ENCODE measurements around the gene SLC22A2. TPM values are rescaled to one million over a fixed set of nuclear protein-coding genes. Genes with fewer than 3 reads are reported as not detected.
A peak's percentile ranks its signal among the peaks of the same experiment; 100 is the strongest.
"Not testable (repeated sequence)": the region's sequence is repeated elsewhere in the genome, so short reads cannot be mapped to it uniquely, and the experiment has no call there.

The SLC22A2 gene
- polyA plus RNA-seq (ENCODE audit: insufficient read length in 10 of 10) = under 1 TPM in 4 of 10 donors, not detected in 6; 0.10 to 0.28 (median 0.17) TPM
- long read RNA-seq, donor 1 = 0 reads
- long read RNA-seq, donor 2 = 0 reads
- long read RNA-seq, donor 3 = 0 reads
- long read RNA-seq, donor 4 = 0 reads
- long read RNA-seq, donor 5 = 0 reads
- long read RNA-seq, donor 6 = 0 reads
- long read RNA-seq, donor 7 = 0 reads
- long read RNA-seq, donor 8 = 0 reads
- long read RNA-seq, donor 9 = 0 reads

DNA sequence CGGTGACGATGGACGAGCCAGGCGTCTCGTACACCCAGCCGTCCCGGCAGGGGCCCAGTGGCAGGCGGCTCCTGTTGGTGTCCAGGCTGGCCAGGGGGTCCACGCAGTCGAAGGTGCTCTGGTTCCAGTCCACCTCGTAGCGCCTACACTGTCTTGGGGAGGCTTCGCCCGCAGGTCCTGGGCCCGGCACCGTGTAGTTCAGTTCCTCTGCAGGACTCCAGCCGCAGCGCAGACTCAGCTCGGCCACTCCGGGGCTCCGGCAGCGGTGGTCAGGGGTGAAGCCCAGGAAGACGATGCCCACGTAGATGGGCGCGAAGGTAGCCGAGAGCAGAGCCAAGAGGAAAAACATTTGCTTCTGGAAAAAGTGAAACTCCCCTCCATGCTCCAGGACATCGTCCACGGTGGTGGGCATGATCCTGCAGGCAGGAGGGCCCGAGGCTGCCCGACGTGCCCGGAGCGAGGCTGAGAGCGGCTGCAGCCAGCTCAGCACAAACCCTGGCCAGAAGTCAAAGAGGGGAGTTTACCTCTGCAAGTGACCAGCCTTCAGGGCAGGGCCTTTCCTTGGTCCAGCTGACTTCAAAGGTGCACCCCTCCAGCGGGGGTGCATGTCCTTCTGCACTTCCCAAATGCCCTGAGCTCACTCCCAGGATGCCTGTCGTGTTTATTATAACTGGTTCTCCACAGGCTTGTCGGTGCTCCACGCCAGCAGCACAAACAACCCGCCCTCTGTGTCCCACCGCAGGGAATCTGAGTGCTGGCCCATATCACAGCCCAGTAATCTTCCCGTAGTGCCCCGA is at the start of gene SLC22A2:
SLC22A2 (minus strand) TSS at position 476 of the 797 bp plus-strand sequence; CDS start at position 412, 64 bp downstream.
- no peak for DNase-seq

DNA sequence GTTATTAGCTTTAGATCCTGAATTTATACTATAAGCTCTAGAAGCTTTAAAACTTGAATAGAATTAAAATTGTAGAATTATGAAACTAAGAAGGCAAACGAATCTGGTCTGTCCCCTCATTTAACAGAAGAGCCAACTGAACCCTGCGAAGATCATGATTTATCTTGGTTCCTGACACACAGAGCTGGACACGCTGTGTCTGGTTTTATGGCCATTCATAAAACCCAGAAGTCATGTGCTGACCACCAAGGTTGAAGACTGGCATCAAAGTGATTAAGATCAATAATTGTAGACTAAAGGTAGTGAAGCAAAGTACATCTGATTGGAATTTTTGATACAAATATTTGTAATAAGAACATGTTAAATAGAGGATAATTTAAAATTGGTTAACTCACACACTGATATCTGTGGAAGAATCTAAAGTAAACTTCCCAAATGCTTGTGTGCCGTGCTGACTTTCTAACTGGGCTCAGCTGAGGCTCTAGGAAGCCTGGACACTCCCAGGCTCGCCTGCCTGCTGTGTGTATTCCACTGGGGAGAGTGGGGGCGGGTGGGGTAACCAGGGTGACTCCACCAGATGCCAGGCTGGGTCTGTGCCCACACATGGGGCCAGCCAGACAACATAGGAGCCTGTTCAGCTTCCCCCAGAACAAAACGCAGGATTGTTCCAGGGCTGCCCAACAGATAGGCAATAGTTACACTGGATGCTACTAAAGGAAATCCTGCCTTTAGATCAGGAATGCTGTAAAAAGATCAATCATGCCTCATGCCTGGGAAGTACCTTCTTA is 47.5 kb upstream of the SLC22A2 start:
- DNase-seq = peak in 1 of 3 donors; percentile 36

DNA sequence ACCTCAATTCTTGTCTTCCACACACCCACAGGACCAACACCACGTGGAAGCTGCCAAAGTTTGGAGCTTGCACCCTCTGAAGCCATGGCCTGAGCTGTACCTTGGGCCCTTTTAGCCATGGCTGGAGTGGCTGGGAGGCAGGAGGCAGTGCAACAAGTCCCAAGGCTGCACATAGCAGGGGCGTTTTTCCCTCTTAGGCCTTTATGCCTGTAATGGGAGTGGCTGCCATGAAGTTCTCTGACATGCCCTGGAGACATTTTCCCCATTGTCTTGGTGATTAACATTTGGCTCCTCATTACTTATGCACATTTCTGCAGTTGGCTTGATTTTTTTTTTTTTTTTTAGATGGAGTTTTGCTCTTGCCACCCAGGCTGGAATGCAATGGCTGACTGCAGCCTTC is 45.2 kb upstream of the SLC22A2 start:
- DNase-seq = no peak

DNA sequence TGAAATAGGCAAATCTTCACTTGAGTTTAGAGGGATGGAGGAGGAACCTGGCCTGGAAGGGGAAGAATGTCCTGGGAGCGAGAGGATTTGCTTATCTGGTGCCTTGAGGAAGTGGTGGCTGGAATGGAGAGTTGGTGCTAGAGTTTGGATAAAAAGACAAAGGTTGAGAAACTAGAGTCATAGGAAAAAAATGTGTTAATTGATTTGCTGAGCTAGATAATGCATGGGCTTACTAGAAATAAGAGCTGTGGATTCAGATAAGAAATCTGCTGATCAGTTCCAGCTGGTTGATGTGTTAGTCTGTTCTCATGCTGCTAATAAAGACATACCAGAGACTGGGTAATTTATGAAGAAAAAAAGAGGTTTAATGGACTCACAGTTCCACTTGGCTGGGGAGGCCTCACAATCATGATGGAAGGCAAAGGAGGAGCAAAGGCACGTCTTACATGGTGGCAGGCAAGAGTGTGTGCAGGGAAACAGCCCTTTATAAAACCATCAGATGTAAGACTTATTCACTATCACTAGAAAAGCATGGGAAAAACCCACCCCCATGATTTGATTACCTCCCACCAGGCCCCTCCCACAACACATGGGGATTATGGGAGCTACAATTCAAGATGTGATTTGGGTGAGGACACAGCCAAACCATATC is 43.9 kb upstream of the SLC22A2 start:
- DNase-seq = not testable (repeated sequence)

DNA sequence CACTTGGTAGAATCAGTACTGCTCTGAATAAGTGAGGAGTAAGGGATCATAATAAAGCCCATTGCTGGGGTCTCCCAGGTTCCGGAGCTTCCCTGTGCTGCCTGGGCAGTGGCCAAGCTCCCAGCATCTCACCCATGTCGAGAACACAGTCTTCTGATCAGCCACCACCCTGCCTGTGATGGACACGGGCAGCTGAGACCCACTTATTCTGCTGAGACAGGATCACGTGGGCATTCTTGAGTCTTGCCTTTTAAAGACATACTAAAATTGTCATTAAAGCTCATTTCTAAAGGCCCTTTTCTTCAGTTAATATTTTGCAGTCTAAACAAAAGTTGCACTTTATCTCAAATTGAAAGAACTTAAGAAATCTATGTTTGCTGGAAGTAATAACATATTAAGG is 42.7 kb upstream of the SLC22A2 start:
- peak; percentile 43 to 56 (median 44) for DNase-seq

DNA sequence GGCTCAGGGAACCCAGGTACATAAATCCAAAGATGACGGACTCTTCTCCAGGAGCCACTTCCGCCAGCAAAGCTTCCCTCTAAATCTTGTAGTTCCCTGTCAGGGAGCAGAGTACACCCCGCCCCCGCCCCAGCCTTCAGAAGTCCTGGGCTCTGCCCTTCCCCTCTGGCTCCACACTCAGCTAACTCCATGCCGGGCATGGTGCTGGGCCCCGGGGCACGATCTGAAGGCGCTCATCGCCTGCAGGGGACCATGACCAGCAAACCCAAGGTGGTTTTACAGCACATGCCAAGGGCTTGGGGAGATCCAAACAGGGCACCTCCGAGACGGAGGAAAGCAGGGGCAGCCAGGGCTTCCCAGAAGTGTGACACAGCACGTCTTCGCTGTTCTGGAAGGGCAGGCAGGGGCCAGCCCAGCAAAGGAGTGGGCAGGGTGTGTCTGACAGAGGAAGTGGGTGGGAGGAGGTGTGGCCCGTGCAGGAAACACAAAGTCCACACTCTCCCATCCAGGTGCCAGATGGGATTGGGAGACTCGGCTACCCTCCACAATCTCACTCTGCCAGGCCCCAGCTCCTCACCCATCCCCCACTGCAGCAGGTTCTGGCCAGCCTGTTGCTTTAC is 41.6 kb upstream of the SLC22A2 start:
- no peak for DNase-seq

DNA sequence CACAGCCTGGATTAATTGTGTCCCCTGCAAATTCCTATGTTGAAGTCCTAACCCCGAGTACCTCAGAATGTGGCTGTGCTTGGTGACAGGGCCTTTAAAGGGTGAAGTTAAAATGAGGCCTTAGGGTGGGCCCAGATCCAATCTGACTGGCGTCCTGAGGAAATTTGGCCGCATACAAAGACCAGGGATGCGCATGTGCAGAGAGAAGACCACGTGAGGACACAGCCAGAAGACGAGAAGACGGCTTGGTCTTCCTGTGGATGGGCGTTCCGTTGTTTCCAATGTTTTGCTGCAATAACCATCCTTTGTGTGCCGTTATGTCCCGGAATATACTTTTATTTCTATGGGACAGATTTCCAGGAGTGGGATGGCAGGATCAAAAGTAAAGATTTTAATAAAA is 40.9 kb upstream of the SLC22A2 start:
- no peak for DNase-seq

DNA sequence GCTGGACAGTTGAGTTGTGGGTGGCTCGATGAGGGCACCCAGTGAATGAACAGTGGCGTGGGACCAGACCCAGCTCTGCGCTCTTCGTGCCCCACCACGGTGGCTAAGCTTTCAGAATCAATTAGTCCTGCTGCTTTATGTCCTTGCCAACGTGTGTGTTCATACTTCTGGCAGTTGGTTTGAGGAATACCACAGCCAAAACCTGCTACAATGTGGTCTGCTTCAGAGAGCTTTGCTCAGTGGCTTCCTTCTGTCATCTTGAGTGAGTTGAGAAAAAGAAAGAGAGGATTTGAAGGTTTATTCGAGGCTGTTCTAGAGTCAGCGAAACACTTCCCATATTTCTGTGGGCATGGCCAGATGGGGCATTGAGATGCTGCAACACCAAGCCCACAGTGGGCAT is 39.5 kb upstream of the SLC22A2 start:
- no peak for DNase-seq

DNA sequence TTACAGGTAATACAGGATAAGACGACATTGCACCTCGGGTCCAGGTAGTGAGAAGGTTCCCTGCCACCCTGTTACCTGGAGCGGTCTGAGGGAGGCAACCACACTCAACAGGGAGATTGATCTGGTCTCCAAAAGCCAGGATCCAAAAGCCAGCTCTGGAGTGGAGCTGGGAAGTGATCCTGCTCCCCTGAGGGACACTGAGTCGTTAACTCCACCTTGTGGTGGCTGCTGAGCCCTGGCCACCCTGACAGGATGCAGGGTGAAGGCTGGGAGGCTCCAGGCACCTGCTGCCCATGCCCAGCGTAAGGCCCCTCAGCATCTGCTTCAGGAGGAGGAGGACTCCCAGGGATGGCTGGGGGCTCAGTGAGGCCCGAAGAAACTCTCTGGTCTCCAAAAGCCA is 38.7 kb upstream of the SLC22A2 start:
- no peak for DNase-seq

DNA sequence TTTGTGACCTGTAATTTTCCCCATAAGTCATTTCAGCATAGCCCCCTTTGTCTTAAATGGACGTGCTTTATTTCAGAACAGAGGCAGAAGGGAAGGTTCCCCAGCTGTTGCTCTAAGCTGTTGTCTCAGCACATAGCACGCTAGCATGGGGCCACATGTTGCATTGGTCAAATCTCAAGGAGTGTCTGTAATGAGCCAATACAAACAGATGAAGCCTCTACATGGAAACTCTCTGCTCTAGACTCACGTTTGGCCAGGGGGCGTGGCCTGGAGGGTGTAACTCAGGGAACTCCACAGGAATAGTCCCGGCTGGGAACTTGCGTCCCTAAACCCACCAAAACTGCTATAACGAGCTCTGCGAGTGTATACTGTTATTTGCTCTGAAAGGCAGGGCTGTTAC is 35.2 kb upstream of the SLC22A2 start:
- peak in 1 of 3 donors; percentile 15 for DNase-seq

DNA sequence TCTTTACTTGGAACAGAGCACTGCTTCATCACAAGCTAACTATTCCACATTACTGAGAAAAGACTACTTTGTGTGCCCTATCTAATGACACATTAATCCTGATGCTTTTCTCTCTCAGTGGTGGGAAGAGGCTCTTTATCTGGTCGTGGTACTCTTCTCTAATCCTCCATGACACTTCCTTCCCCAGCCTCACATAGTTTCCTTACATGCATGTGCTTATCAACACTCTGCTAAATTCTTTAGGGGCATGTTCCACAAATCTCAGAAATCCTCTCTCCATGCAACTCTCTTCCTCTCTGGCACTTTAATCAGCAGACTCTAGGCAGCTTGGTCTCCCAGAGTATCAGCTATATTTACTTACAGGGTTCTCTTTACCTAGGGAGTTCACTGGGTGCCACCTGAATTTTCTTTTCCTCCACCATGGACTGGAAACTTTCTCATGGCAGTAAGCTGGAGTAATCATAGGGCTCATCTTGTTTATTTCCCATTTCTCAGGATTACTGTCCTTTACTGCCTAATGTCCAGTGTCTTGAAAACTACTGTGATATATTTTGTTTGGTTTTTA is 27.0 kb upstream of the SLC22A2 start:
- DNase-seq = no peak

DNA sequence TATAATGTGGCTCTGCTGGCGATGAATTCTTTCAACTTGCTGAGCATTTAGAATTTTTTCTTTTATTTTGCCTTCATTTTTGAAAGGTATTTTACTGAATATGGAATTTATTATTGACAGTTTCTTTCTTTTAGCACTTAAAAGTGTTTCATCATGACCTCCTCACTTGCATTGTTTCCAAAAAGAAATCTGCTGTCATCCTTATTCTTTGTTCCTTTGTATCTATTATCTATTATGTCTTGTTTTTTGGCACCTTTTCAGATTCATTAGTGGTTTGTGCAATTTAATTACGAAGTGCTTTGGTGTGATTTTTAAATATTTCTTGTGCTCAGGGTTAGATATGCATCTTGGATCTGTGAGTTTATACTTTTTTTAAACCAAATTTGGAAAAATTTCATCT is 26.0 kb upstream of the SLC22A2 start:
- DNase-seq = no peak

DNA sequence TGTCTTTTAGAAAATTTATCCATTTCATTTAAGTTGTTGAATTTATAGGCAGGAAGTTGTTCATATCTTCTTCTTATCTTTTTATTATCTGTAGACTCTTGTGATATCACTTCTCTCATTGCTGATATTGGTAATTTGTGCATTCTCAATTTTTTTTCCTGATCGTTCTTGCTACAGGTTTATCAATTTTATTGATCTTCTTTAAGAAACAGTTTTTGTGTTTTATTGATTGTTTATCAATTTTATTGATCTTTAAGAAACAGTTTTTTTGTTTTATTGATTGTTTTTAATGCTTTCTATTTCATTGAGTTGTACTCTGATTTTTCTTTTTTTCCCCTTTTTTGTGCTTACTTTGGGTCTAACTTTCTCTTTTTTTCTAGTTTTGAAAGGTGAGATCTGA is 23.8 kb upstream of the SLC22A2 start:
- no peak for DNase-seq

DNA sequence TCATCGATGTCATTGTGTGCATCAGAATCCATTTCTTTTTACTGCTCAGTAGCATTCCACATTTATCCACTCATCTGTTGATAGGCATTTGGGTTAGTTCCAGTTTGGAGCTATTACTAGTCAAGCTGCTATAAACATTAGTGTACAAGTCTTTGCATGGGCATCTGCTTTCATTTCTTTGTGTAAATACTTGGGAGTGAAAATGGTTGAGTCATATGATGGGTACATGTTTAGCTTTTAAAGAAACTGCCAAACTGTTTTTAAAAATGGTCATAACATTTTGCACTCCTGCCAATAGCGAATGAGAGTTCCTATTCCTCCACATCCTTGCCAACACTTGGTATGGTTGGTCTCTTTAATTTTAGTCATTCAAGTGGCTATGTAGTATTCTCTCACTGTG is 21.2 kb upstream of the SLC22A2 start:
- DNase-seq = no peak

DNA sequence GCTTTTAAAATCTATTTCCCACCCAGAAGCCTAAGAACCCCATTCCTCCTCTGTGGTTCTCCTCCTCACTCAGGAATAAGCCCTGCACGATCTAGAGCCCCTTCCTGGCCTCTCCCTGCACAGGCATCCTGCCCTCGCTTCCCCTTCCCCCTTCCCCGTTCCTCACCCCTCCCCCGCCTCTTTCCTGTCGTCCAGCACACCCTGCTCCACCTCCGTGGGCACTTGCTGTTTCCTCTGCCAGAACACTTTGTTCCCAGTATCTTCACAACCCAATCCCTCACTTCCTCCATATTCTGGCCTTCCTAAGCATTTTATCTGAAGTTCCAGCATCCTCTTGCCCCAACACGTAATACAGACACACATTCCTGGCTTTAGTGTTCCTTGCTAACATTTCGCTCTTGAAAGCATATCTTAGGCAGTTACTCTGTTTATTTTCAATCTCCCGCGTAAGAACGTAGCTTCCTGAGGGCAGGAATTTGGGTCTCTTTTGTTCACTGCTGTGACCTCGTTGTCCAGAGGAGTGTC is 20.2 kb upstream of the SLC22A2 start:
- no peak for DNase-seq

DNA sequence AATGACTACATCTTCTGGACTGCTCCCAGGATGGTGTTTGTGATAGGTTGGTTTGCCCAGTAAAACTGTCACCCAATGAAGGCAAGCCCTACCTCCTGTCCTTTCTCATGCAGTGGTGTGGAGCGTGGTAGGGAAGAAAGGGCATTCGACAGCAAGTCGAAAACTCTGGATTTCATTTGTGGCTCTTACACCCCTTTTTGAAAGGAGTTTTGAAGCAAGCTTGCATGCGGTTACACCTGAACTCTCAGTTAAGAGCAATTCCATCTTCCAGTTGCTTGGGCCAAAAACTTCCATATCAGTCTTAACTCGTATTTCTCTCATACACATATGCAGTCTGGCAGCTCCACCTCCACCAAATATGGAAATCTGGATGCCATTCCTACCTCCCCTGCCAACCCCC is 19.7 kb upstream of the SLC22A2 start:
- DNase-seq = no peak

DNA sequence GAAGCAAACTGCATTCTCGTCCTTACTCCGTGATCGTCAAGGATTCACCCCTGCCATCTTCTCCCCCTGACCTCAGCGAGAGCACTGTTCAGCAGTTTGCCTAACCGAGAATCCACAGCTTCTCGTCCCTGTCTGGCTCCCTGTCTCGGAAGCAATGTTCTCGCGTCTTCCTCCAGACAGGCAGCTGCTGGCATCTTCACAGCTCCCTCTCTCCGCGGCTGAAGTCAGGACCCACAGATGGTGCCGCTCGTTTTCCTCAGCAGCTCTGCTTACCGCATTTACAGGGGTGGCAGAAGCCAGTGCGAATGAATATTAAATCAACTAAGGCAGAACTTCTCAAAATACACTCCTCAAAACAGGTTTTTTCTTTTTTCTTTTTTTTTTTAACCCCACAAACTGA is 18.9 kb upstream of the SLC22A2 start:
- no peak for DNase-seq

DNA sequence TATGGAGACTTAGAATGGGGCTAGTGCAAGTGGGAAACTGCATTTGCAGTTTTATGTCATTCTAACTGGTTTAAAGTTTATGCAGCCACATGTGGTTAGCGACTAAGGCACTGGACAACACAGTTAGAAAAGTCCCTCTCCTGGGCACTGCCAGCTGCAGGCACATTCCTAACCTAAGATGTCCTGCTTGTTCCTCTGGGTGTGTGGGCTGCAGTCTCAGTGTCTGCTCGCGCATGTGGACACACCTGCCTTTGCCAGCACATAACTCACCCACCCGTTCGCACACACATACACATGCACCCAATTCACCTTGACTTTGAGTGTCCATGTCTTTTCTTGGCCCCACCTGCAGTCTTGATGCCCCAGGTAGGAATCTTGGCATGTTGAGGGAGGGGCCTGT is 18.5 kb upstream of the SLC22A2 start:
- no peak for DNase-seq

DNA sequence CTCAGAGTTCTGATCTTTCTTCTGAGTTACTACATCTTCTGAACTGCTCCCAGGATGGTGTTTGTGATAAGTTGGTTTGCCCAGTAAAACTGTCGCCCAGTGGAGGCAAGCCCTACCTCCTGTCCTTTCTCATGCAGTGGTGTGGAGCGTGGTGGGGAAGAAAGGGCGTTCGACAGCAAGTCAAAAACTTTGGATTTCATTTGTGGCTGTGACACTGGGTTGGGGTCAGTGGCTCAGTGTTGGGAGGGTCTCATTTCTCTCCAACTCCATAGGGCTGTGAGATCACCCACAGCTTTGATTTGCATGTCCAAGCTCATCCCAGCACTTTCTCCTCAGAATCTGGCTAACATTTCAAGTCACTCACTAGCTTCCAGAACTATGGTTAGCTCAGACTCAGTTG is 17.5 kb upstream of the SLC22A2 start:
- no peak for DNase-seq

DNA sequence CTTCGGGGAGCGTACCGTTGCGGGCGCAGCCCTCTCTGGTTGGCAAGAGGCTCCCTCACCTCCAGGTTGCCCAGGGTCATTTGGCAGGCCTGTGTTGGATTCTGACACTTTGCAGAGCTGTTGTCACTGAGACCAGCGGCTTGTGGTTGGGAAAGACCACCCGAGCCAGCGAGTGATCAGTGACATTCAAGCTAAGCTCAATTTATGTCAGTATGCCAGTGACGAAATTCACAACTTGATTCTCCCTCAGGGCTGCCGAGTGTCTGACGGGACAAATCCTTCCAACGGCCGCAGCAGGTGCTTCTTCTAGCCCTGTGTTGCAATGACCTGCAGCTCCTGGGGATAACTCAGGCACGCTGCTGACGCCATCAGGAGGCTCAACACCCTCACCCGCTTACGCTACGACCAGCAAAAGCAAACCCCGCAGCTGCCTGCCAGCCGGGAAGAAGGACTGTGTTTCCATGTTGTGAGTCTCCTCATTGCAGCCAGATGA is 16.9 kb upstream of the SLC22A2 start:
- DNase-seq = peak in 2 of 3 donors; percentile 36 to 62
